ENCODE data around the gene HEBP2. TPM values are rescaled to one million over a fixed set of nuclear protein-coding genes. Genes with fewer than 3 reads are reported as not detected.

Gene HEBP2
- total and polyA plus RNA-seq, 2 donors (not counting 3 experiments of a cell fraction or from before 2014, with no cell fraction given): 22.5 to 75.3 TPM

DNA sequence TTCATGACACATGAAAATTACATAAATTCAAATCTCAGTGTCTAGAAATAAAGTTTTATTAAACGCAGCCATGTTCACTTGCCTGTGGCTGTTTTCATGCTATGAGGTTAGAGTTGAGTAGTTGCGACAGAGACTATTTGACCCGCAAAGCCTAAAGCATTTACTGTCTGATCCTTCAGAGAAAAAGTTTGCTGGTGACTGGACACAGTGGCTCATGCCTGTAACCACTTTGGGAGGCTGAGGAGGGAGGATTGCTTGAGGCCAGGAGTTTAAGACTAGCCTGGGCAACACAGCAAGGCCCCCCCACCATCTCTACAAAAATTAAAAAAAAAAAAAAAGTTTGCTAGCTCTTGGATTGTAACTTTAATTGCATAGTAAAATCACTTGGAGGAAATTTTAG lies 17.1 kb upstream of the HEBP2 start:
- intact Hi-C loops (cut with micrococcal nuclease): no loop called here
- no peak overlapping the region for H3K27ac ChIP-seq (ENCODE audit: insufficient read depth, low read depth, low read length)
- H3K4me2 ChIP-seq (ENCODE audit: insufficient read depth, low read length): no peak overlapping the region
- BruUV-seq (replicated peaks): no TSS peak
- H3K9me3 ChIP-seq (replicated peaks; ENCODE audit: control insufficient read depth, insufficient read depth, low read length): no peaks in the 10 kb centered on the region
- ChIA-PET CTCF (no interaction called here), POLR2A (no interaction called here)
- DNase-seq (ENCODE audit: low read depth, low spot score) (no peak), FAIRE-seq (no peak)
- H3K4me1 ChIP-seq (ENCODE audit: control insufficient read depth, extremely low read depth, insufficient read depth, low read length): no peaks in the 10 kb centered on the region
- H3K9ac ChIP-seq (replicated peaks; ENCODE audit: extremely low read depth, insufficient read depth, low read length): no peak overlapping the region
- H3K27me3 ChIP-seq (ENCODE audit: control insufficient read depth in 2 of 2, insufficient read depth in 2 of 2, low read length in 2 of 2): no peaks in the 10 kb centered on the region
- H3K36me3 ChIP-seq (ENCODE audit: control insufficient read depth in 2 of 2, extremely low read depth in 1 of 2, insufficient read depth in 2 of 2, low read length in 2 of 2): no peaks in the 10 kb centered on the region
- dilution Hi-C loops (cut with MboI; ENCODE audit: extremely low pct_ligation_motif_present, low sequenced_read_pairs): no loop called here
- H3K79me2 ChIP-seq (ENCODE audit: control insufficient read depth, insufficient read depth, low read length): no peaks in the 10 kb centered on the region
- no peak overlapping the region for H3K4me3 ChIP-seq (replicated peaks in 1 of 3; ENCODE audit: insufficient read depth in 1 of 3, low read depth in 1 of 3, low read length in 3 of 3)
- peaks cover 2% of the 10 kb centered on the region for H3K9me1 ChIP-seq (replicated peaks; ENCODE audit: control insufficient read depth, extremely low read depth, insufficient read depth, low read length)
- H2AFZ ChIP-seq (ENCODE audit: low read depth, low read length): no peak overlapping the region
- no peaks in the 10 kb centered on the region for H4K20me1 ChIP-seq (replicated peaks; ENCODE audit: control insufficient read depth, extremely low read depth, insufficient read depth, low read length)
- TF ChIP-seq FOS (IDR thresholded peaks at IDR 0.05; ENCODE audit: borderline replicate concordance, insufficient read depth, low read length) (no peak), JUN (IDR thresholded peaks at IDR 0.05; ENCODE audit: borderline replicate concordance, insufficient read depth, insufficient read length, low read depth) (no peak), EZH2 (IDR thresholded peaks at IDR 0.05; ENCODE audit: borderline replicate concordance, low read depth, low read length, severe bottlenecking) (no peak), POLR2A (IDR thresholded peaks at IDR 0.05; ENCODE audit: low read depth, low read length) (no peak), POLR2AphosphoS5 (IDR thresholded peaks at IDR 0.05; ENCODE audit: insufficient read depth, low read depth, low read length) (no peak), MYC (IDR thresholded peaks at IDR 0.05; ENCODE audit: low read depth, low read length) (no peak), GATA2 (IDR thresholded peaks at IDR 0.05; ENCODE audit: insufficient read depth, insufficient read length, low read depth, low read length) (no peak)
- TF ChIP-seq, protein P1, sequence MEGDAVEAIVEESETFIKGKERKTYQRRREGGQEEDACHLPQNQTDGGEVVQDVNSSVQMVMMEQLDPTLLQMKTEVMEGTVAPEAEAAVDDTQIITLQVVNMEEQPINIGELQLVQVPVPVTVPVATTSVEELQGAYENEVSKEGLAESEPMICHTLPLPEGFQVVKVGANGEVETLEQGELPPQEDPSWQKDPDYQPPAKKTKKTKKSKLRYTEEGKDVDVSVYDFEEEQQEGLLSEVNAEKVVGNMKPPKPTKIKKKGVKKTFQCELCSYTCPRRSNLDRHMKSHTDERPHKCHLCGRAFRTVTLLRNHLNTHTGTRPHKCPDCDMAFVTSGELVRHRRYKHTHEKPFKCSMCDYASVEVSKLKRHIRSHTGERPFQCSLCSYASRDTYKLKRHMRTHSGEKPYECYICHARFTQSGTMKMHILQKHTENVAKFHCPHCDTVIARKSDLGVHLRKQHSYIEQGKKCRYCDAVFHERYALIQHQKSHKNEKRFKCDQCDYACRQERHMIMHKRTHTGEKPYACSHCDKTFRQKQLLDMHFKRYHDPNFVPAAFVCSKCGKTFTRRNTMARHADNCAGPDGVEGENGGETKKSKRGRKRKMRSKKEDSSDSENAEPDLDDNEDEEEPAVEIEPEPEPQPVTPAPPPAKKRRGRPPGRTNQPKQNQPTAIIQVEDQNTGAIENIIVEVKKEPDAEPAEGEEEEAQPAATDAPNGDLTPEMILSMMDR (IDR thresholded peaks at IDR 0.05; ENCODE audit: extremely low read depth in 1 of 2, insufficient read depth in 1 of 2, low read depth in 1 of 2, low read length in 2 of 2): no peak
- TF ChIP-seq, protein P2, sequence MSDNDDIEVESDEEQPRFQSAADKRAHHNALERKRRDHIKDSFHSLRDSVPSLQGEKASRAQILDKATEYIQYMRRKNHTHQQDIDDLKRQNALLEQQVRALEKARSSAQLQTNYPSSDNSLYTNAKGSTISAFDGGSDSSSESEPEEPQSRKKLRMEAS (IDR thresholded peaks at IDR 0.05; ENCODE audit: insufficient read depth, insufficient read length): no peak

Measured in endothelial cell of umbilical vein (primary cell).